Tongue (tissue), 2 donors: Measurements from ENCODE around the gene ORC2. TPM values are rescaled to one million over a fixed set of nuclear protein-coding genes. Genes with fewer than 3 reads are reported as not detected.
A peak's percentile ranks its signal among the peaks of the same experiment; 100 is the strongest.
"Not testable (repeated sequence)": the region's sequence is repeated elsewhere in the genome, so short reads cannot be mapped to it uniquely, and the experiment has no call there.

Experiments used
- DNase-seq: peaks from one replicate; pipeline ENCODE4 v3.0.0-alpha.2; 2015
- total RNA-seq: library from RNA; depleted of rRNA; stranded (reverse); fragments of >200 nt; gene quantifications from one replicate; pipeline ENCODE4 v1.2.3, GENCODE V29; 2014

ORC2 gene
- total RNA-seq, 1 donor from 2014 or later = 22.1 TPM

- DNase-seq = no peak
These were observed 32.4 kb downstream of the ORC2 start for GRCh38 chr2:200930947-200931626.

DNA sequence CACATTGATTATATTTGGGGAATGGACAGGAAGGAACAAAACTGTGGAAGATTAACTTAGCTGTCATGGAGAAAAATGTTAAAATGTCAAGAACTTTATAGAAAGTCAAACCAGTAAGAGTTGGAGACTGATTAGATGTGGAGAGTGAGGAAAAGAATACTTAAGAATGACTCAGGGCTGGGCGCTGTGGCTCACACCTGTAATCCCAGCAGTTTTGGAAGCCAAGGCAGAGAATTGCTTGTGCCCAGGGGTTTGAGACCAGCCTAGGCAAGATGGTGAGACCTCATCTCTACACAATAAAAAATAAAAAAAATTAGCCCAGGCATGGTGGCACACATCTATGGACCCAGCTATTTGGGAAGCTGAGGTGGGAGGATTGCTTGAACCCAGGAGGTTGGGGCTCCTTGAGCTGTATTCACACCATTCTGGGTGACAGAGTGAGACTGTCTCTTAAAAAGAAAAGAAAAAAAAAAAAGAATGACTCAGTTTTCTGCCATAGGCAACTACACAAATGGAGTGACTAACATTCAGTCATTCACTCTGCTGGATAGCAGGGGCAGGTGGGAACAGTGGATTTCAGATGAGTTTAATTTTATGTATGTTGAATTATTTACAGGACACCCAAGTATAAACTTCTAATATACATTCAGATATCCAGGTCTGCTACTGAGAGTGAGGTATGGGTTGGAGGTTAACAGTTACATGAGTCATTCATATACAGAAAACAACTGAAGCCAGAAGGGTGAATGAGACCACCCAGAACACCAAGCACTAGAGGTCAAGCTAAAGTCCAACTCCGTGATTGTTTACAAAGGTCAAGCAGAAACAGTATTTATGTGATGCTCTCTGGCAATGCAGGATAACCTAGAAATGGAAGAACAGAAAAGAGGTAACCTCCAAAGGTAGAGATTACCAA lies 33.9 kb downstream of the ORC2 start:
- no peak for DNase-seq

DNA sequence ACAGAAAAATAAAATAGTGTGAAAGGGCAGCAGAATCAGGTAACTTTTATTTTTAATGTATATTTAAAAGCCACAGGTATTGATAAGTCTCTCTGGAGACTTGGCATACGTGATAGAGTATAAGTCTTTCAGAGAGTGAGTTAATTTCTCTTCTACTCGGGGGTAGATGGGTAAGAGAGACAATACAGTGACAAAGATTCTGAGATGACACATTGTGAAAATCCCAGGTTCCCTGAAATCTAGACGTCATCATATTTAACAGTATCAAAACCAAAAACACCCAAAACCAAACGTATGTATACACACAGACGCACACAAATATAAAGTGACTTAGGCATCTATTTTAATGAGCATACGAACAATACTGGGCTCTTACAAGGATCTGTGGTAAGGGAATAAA lies 41.0 kb downstream of the ORC2 start:
- DNase-seq = no peak

- DNase-seq = no peak
These were observed 49.8 kb downstream of the ORC2 start for GRCh38 chr2:200913654-200914053.

DNA sequence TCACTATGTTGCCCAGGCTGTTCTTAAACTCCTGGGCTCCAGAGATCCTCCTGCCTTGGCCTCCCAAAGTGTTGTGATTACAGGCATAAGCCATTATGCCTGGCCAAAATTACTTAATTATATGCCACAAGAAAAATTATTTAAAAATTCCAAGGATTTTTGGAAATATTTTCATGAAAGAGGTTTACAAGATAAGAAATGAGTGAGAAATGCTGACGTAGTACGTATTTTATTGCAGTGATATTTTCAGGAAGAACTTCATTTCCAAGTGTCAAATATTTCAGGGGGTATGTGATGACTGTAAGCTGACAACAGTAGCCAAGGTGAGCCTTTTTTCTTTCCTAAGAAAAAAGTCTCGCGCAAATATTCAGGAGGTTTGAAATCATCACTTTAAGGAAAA lies 53.5 kb downstream of the ORC2 start:
- no peak for DNase-seq

- DNase-seq = peak; percentile 75
These were observed 57.7 kb downstream of the ORC2 start for GRCh38 chr2:200905618-200906296.

GRCh38 chr2:200901459-200902072 lies 61.9 kb downstream of the ORC2 start:
- DNase-seq = peak; percentile 84

DNA sequence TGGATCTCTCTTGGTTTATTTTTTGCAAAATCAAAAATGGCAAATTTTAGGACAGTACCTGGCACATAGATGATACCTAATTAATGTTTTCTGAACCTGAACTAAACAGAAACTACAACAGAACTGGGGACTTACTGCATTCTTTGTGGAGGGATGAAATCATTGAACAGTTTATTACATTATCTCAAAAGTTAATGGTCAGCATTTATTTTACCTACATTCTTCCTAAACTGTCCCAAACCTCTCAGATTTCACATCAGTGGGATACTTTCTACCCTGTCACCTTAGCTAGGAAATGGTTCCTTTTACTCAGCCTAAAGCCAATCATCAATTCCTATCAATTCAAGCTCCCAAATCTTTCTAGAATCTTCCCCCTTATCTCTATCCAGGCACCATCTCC lies 64.0 kb downstream of the ORC2 start:
- DNase-seq = no peak

GRCh38 chr2:200888704-200889625 lies 74.5 kb downstream of the ORC2 start, which contains the start of the genes NIF3L1 and PPIL3:
NIF3L1 (plus strand) TSS chr2:200889371; CDS start chr2:200891944, 2,573 bp downstream.
PPIL3 (minus strand) TSS chr2:200889077; CDS start chr2:200887615, 1,462 bp downstream.
- DNase-seq = peak; percentile 99

- not testable (repeated sequence) for DNase-seq
These were observed 81.7 kb downstream of the ORC2 start for GRCh38 chr2:200881715-200882249.

DNA sequence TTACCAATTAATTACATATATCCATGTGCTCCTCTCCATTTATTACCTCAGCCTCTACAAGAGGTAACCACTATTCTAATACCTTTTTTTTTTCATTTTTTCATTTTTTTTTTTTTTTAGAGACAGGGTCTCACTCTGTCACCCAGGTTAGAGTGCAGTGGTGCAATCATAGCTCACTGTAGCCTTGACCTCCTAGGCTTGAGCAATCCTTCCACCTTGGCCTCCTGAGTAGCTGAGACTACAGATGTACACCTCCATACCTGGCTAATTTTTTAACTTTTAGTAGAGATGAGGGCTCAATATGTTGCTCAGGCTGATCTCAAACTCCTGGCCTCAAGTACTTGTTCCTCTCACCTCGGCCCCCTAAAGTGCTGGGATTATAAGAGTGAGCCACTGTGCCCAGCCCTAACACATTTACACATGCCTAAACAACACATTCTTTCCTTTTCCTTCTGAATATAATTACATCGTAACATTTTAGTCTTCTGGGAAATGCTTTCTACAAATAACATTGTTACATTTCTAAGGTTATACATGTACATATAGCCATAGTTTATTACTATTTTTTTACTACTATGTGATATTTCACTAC lies 85.1 kb downstream of the ORC2 start:
- no peak for DNase-seq

- no peak for DNase-seq
These were observed 86.0 kb downstream of the ORC2 start for GRCh38 chr2:200877443-200877842.

GRCh38 chr2:200873560-200873959 lies 89.9 kb downstream of the ORC2 start:
- no peak for DNase-seq

DNA sequence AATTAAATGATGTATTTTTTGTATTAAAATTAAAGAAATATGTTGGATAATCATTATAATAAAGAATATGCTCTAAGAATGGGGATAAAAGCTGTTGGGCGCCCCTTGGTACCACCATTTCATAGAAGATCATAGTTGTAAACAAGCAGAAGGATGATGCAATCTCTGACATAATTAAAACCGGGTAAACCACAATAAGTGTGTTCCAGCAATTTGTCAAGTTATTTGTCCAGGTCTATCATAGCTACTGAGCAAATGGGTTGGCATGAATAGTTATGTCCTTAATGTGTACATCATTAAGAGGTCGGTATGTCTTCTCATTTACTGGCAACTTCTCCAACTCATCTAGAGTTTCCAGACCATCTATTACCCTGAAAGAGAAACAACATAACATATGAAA lies 92.3 kb downstream of the ORC2 start:
- DNase-seq = no peak

- no peak for DNase-seq
These were observed 94.4 kb downstream of the ORC2 start for GRCh38 chr2:200869014-200869413.

GRCh38 chr2:200864176-200865034 lies 99.1 kb downstream of the ORC2 start, which contains the start of gene CLK1:
CLK1 (minus strand) TSS chr2:200864658; CDS start chr2:200861862, 2,796 bp downstream.
- DNase-seq = peak; percentile 98

DNA sequence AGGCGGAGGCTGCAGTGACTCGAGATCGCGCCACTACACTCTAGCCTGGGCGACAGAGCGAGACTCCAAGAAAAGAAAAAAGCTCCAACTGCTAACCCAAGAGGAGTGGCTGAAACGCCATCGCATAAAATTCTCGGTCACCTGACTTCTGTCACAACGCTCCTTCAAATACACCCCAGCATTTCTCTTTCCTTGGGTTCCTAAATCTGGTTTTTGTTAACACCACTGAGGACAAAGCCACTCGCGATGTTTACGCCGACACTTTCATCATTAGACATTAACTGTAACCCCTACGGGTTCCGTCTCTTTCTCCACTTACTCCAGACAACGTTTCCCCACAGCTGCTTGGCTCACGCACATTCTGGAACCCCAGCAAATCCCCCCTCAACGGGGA lies 99.7 kb downstream of the ORC2 start:
- DNase-seq = no peak

DNA sequence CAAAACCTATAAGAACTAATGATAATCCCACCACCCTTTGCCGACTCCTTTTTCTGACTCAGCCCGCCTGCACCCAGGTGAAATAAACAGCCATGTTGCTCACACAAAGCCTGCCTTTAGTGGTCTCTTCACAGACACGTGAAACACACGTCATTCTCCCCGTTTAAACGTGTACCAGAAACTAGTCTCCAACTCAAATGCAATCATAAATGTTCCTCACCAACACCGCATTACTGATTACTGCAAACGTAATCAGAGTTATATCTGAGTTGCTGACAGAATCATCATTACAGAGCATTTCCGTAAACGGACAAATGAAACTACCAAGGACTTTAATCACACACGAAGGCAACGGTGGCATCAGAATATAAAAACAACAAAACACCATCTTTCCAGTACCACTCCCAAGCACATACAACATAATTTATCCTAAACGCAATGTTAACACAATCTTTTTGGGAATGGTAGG lies 100.9 kb downstream of the ORC2 start:
- DNase-seq = peak; percentile 70

GRCh38 chr2:200861617-200862155 lies 101.8 kb downstream of the ORC2 start:
- DNase-seq = no peak
